ENCODE data around the gene CARD9.

DNA sequence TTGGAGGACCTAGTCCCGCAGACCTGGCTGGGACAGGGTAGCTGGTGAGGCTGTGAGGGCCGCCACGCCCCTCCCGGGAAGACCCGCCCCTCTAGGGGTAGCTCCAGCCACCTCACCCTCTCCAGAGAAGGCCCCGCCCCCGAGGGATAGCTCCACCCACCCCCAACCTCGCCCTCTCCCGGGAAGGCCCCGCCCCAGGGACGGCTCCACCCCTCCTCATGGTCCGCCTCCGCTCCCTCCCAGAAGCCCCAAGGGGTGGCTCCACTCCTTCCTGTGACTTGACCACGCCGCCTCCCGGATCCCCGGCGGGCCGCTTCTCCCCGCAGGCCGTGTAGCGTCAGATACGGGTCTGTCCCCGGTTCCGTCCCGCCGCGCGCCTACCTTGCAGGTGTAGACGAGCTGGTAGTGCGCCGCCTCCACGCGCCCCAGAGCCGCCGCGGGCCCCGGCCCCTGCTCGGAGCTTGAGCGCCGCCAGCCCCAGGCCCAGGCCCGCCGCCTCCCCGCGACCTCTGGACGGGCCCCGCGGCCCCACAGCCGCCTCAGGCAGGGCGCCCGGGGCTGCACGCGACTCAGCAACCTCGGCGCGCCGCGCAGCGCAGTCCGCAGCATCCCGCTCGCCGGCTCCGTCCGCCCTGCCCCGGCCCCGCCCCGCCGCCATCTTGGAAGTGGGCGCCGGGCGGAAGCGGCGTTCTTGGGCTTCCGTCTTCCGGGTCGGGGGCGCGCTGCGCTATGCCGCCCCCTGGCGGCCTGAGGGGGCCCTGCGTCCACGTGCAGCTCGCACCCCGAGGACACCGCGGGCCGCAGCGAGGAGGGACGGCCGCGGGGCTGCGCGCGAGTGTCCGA, 10.1 kb downstream of the CARD9 start, which contains the start of gene DNLZ:
- TF ChIP-seq, protein P1, sequence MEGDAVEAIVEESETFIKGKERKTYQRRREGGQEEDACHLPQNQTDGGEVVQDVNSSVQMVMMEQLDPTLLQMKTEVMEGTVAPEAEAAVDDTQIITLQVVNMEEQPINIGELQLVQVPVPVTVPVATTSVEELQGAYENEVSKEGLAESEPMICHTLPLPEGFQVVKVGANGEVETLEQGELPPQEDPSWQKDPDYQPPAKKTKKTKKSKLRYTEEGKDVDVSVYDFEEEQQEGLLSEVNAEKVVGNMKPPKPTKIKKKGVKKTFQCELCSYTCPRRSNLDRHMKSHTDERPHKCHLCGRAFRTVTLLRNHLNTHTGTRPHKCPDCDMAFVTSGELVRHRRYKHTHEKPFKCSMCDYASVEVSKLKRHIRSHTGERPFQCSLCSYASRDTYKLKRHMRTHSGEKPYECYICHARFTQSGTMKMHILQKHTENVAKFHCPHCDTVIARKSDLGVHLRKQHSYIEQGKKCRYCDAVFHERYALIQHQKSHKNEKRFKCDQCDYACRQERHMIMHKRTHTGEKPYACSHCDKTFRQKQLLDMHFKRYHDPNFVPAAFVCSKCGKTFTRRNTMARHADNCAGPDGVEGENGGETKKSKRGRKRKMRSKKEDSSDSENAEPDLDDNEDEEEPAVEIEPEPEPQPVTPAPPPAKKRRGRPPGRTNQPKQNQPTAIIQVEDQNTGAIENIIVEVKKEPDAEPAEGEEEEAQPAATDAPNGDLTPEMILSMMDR (conservative IDR thresholded peaks at IDR 0.05; ENCODE audit: low read length), result peak; percentile 84
- no peak for TF ChIP-seq EZH2phosphoT487 (IDR thresholded peaks at IDR 0.05; ENCODE audit: borderline replicate concordance, low read depth, low read length)

All from OCI-LY7 (cell line).